ENCODE measurements around the gene OR6S1.

The OR6S1 gene

DNA sequence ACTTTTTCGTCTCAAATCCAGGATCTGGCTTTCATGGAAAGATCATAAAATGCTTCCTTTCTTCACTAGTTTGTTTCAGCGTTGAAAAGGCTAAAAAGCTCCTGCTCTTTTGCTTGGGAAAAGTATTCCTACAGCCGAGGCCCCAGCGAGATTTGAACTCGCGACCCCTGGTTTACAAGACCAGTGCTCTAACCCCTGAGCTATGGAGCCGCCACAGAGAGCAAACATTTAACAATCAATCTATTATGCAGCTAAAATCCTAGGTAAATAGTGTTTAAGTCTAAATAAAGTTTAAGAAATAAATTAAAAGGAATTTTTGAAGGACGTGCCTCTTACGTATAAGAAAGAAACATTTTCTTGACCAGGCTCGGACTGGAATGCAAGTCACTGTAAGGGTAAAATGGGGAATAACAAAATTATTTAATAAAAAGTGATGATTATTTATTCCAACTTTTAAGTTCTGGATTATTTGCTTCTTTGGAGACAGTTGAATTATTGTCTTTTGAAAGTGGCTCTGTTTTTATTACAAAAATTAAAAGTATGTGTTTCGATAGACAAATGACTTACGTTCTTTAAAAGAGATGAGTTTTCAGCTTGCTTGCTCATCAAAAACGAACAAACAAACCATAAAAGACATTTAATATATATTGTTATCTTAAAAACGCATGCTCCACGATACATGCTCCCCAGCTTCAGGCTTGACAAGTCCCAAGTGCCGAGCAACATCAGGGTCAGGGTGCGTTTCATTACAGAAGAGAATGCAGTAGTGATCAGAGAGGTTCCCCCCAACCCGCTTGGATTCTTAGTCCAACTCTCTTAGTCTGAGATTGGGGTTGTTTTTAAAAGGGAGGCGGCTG lies 10.2 kb downstream of the OR6S1 start:
- DNase-seq (ENCODE audit: extremely low read depth, low read depth): no peak
- TF ChIP-seq, protein P1, sequence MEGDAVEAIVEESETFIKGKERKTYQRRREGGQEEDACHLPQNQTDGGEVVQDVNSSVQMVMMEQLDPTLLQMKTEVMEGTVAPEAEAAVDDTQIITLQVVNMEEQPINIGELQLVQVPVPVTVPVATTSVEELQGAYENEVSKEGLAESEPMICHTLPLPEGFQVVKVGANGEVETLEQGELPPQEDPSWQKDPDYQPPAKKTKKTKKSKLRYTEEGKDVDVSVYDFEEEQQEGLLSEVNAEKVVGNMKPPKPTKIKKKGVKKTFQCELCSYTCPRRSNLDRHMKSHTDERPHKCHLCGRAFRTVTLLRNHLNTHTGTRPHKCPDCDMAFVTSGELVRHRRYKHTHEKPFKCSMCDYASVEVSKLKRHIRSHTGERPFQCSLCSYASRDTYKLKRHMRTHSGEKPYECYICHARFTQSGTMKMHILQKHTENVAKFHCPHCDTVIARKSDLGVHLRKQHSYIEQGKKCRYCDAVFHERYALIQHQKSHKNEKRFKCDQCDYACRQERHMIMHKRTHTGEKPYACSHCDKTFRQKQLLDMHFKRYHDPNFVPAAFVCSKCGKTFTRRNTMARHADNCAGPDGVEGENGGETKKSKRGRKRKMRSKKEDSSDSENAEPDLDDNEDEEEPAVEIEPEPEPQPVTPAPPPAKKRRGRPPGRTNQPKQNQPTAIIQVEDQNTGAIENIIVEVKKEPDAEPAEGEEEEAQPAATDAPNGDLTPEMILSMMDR (IDR thresholded peaks at IDR 0.05; ENCODE audit: low read depth, low read length, missing control alignments): no peak
- peak overlapping the region; percentile 51 for H3K4me3 ChIP-seq (replicated peaks; ENCODE audit: low read depth, low read length)

DNA sequence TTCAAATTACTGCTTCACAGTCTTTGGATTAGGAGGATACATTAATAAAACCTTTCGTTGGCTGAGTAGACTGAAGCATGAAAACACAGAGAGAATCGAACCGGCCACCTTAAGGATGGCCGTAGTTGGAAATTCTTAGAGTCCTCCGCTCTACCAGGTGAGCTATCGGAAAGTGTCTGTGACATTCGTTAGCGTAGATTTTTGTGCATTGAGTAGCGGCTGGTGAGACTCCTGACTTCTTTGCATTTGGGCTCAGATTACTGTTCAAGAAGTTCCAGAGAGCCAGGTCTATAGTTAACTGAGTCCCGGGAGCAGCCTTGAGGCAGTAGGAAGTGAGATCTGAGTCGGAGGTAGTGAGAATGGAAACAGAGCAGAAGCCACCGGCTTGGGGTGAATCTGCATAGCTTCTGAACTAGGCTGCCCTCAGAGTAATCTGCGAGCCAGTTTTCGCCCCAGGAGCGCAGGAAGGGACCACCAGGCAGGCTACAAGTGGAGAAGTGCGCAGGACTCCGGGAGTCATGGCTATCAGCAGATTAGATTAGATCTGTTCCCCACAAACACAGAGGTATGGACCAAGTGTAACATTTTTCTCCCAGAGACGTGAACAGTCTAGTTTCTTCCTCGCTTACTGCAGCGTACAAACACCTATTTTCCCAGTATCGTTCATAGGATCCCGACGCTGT lies 11.0 kb downstream of the OR6S1 start:
- H3K4me3 ChIP-seq (replicated peaks; ENCODE audit: low read depth, low read length): peak overlapping the region; percentile 50
- peak; percentile 67 for DNase-seq (ENCODE audit: extremely low read depth, low read depth)
- TF ChIP-seq, protein P1 (IDR thresholded peaks at IDR 0.05; ENCODE audit: low read depth, low read length, missing control alignments): no peak

DNA sequence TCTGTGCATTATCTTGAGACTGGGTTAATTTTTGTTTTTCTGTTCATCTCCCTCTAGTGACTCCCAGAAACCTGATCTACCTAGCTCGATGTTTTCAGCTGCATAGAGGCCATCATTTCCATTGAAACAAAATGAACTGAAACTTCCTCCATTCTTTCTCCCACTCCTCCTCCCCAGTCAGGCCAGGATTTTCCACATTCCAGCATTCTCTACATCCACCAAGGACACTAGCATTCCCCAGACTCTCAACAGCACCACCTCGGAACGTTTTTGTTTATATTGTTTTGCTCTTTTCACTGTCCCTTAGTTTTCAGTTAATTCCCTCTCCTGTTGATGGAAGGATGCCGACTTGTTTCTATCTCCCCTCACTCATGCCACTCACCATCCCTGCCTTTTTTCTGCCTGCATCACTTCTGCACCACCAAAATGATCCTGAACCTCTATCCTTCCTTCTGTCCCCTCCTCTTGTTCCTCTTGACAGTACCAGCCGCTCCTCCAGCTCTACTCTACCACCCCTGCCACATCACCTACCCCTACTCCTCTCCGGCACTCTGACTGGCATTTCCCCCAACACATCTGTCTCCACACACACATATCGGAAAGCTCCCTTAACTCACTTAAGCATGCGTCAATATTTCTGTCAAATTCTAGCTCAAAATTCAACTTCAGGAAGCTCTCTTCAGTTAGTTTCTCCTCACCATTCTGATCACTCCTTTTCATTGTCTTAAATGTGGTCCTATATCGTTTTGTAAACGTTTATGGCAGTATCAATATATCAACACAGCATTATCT lies 13.2 kb downstream of the OR6S1 start:
- TF ChIP-seq, protein P1 (IDR thresholded peaks at IDR 0.05; ENCODE audit: low read depth, low read length, missing control alignments): no peak
- H3K4me3 ChIP-seq (replicated peaks; ENCODE audit: low read depth, low read length): no peak overlapping the region
- DNase-seq (ENCODE audit: extremely low read depth, low read depth): no peak

DNA sequence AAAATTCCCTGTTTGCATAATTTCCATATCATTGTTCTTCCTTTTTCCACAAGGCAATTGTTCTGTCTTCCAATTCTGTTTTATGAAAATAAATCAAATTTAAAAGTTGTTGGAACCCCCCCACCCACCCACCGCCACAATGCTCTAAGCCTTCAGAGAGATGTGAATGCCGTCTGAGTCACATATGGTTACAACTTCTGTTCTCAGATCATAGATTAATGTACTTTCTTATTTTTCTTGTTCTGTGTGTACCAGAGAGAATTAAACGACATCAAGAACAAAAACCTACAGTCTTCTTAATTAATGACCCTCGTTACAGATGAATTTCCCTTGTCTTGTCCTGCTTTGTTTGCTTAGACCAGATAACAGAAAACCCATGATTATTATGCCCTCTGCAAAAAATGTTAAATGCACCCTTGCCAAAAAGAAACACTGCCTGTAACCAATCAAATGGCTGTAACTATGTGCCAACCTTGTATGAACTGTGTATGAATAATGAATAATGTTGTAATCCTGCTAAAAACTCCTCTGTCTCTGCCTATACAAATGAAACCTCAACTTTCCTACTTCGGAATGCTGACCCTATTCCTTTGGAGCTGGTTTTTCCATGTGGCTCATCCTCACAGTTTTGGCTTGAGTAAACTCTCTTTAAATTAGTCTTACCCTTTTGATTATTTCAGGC lies 14.0 kb downstream of the OR6S1 start:
- TF ChIP-seq, protein P1 (IDR thresholded peaks at IDR 0.05; ENCODE audit: low read depth, low read length, missing control alignments): no peak
- no peak for DNase-seq (ENCODE audit: extremely low read depth, low read depth)
- no peak overlapping the region for H3K4me3 ChIP-seq (replicated peaks; ENCODE audit: low read depth, low read length)

DNA sequence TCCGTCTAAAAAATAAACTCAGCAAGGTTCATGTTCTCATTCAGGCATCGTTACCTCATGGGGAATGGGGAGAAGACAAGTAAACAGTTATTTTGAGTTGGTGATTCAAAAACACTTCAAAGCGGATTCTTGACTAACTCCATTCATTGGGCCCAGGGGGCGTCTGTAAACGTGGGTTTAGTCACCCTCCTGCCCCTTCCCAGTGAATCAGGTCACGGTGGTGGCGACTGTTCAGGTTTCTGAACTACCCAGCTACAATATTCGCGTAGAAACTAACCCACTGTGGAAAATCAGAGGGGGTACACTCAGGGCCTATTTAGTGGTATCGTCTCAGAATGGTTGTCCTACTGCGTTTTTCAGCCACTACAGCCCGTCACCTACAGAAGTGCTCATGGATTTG lies 15.2 kb downstream of the OR6S1 start:
- DNase-seq (ENCODE audit: extremely low read depth, low read depth): no peak
- peak overlapping the region; percentile 34 for H3K4me3 ChIP-seq (replicated peaks; ENCODE audit: low read depth, low read length)
- TF ChIP-seq, protein P1 (IDR thresholded peaks at IDR 0.05; ENCODE audit: low read depth, low read length, missing control alignments): no peak

DNA sequence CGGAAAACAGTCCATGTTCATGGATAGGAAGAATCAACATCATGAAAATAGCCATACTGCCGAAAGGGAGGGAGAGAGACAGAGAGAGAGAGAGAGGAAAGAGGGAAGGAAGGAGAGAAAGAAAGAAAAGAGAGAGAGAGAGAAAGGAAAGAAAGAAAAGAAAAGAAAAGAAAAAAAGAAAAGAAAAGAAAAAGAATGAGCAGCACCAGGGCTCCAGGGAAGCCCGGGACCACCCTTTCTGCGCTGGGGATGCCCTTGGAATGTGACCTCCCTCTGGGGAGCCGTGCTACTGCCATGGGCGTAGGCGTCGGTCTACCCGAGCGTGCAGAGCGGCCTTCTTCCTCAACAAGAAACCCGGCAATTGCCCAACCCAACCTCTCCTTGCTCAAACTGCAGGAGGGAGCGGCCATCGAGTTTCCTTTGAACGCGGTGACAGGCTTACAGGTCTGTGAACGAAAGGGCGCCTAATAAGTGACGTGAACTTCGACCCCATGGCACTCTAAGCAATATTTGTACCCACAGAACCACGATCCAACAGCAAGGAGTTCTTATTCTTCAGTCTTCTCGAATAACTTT lies 16.9 kb downstream of the OR6S1 start:
- DNase-seq (ENCODE audit: extremely low read depth, low read depth): no peak
- peak overlapping the region; percentile 44 for H3K4me3 ChIP-seq (replicated peaks; ENCODE audit: low read depth, low read length)
- TF ChIP-seq, protein P1 (IDR thresholded peaks at IDR 0.05; ENCODE audit: low read depth, low read length, missing control alignments): no peak
